HG02970 (cell line): ENCODE data around the gene WDR49.

Experiments
- ATAC-seq: cut with Tn5 transposase; IDR thresholded peaks from one replicate; pipeline ENCODE4 v1.9.1; 2021; ENCODE audit warnings: mild to moderate bottlenecking, moderate library complexity, moderate number of reproducible peaks; ENCODE audit not compliant: unreplicated experiment, low FRiP score

WDR49 gene

GRCh38 chr3:167497903-167498302 lies 155.8 kb downstream of the WDR49 start:
- ATAC-seq = no peak

- no peak for ATAC-seq
Observed at GRCh38 chr3:167493244-167493643, 160.5 kb downstream of the WDR49 start.

- ATAC-seq = no peak
Observed at GRCh38 chr3:167491621-167492020, 162.1 kb downstream of the WDR49 start.

GRCh38 chr3:167489571-167489970 lies 164.2 kb downstream of the WDR49 start:
- no peak for ATAC-seq

GRCh38 chr3:167487556-167487955 lies 166.2 kb downstream of the WDR49 start:
- no peak for ATAC-seq

GRCh38 chr3:167484551-167484950 lies 169.2 kb downstream of the WDR49 start:
- ATAC-seq = no peak

- ATAC-seq = no peak
Observed at GRCh38 chr3:167483708-167484475, 169.8 kb downstream of the WDR49 start.

- no peak for ATAC-seq
Observed at GRCh38 chr3:167481164-167481563, 172.6 kb downstream of the WDR49 start.

- ATAC-seq = no peak
Observed at GRCh38 chr3:167480748-167481147, 173.0 kb downstream of the WDR49 start.

GRCh38 chr3:167473863-167474262 lies 179.9 kb downstream of the WDR49 start, which contains the start of gene SERPINI2:
Gene SERPINI2, minus strand, starts transcription at chr3:167474042. Its CDS starts 2,208 bp downstream, at chr3:167471834.
- no peak for ATAC-seq

GRCh38 chr3:167469381-167469780 lies 184.4 kb downstream of the WDR49 start:
- ATAC-seq = no peak

- ATAC-seq = no peak
Observed at GRCh38 chr3:167467848-167468611, 185.7 kb downstream of the WDR49 start.

GRCh38 chr3:167466966-167467365 lies 186.8 kb downstream of the WDR49 start:
- no peak for ATAC-seq

- ATAC-seq = no peak
Observed at GRCh38 chr3:167456157-167456799, 197.5 kb downstream of the WDR49 start.

GRCh38 chr3:167453815-167454214 lies 199.9 kb downstream of the WDR49 start:
- ATAC-seq = no peak

- no peak for ATAC-seq
Observed at GRCh38 chr3:167451282-167451681, 202.5 kb downstream of the WDR49 start.

GRCh38 chr3:167450675-167451074 lies 203.1 kb downstream of the WDR49 start:
- ATAC-seq = no peak

- ATAC-seq = no peak
Observed at GRCh38 chr3:167450195-167450594, 203.5 kb downstream of the WDR49 start.

GRCh38 chr3:167445491-167445890 lies 208.3 kb downstream of the WDR49 start:
- ATAC-seq = no peak

GRCh38 chr3:167441256-167441655 lies 212.5 kb downstream of the WDR49 start:
- no peak for ATAC-seq

GRCh38 chr3:167437428-167438139 lies 216.2 kb downstream of the WDR49 start:
- ATAC-seq = no peak
